Right lobe of liver (tissue), 6 donors: ENCODE results near the gene RPL28. TPM values are rescaled to one million over a fixed set of nuclear protein-coding genes. Genes with fewer than 3 reads are reported as not detected.

Experiments
- ATAC-seq, 4 donors: fragments of 200-7000 bp; cut with Tn5 transposase; one replicate each; pipeline ENCODE4 v1.9.1; 2020; ENCODE audit warnings: mild to moderate bottlenecking in 4 of 4, moderate library complexity in 4 of 4
- DNase-seq, 3 donors: peaks; one replicate each; pipeline ENCODE4 v3.0.0-alpha.2; 2020
- H3K27ac ChIP-seq, 3 donors: fragments of 200-600 bp; one replicate each; pipeline ENCODE4 v1.8.0; 2022
- H3K27me3 ChIP-seq, 2 donors: fragments of 200-600 bp; one replicate each; pipeline ENCODE4 v1.8.0; 2022
- H3K36me3 ChIP-seq, 4 donors: fragments of 200-600 bp; sonication (generic) in 1 of 4; one replicate each; pipeline versions ENCODE4 v1.5.1 to v1.8.0; 2017 to 2022; ENCODE audit warnings: control low read depth in 1 of 4
- H3K4me1 ChIP-seq, 4 donors: fragments of 200-600 bp; sonication (generic) in 1 of 4; one replicate each; pipeline versions ENCODE4 v1.5.1 to v1.8.0; 2017 to 2022; ENCODE audit warnings: control low read depth in 1 of 4
- H3K4me3 ChIP-seq, 3 donors: fragments of 200-600 bp; one replicate each; pipeline ENCODE4 v1.8.0; 2022
- H3K9me3 ChIP-seq, 4 donors: fragments of 200-600 bp; sonication (generic) in 1 of 4; one replicate each; pipeline versions ENCODE4 v1.5.1 to v1.8.0; 2017 to 2022; ENCODE audit warnings: control low read depth in 1 of 4
- POLR2A ChIP-seq: fragments of 450-650 bp; IDR thresholded peaks from one replicate; pipeline ENCODE4 v1.6.1; 2017; ENCODE audit warnings: antibody characterized with exemption, mild to moderate bottlenecking
- WGBS: methylation state at CpG from one replicate; pipeline ENCODE4 v1.1.6; 2018; ENCODE audit warnings: low coverage, low lambda C conversion rate; ENCODE audit not compliant: insufficient coverage; ENCODE audit errors: missing lambda C conversion rate; 5-methylcytosine and 5-hydroxymethylcytosine counted together
- intact Hi-C, 2 donors: fragments of 100-400 bp; cut with DNase I; formaldehyde crosslinking; loops; one replicate each; pipeline versions ENCODE4 v1.11.2 to v1.14.1; 2022
- total RNA-seq, 6 experiments: library from RNA; depleted of rRNA in 2 of 6; stranded (reverse); fragments of >200 nt in 2 of 6; fragmentation: NEBNext Ultra II Directional in 3 of 6; extraction: Animal tissue kit (Norgen Biotek cat#: 25700) in 3 of 6; gene quantifications; one replicate each; pipeline versions ENCODE4 v1.1.0 to v1.2.4, GENCODE V29; 2016 to 2023
- TF ChIP-seq, protein P1 (sequence below), 4 donors: fragments of 200-600 bp in 3 of 4; fragments of 450-650 bp in 1 of 4; IDR thresholded peaks; one replicate each; pipeline versions ENCODE4 v1.5.1 to v1.8.0; 2016 to 2022; ENCODE audit warnings: antibody characterized with exemption in 4 of 4, mild to moderate bottlenecking in 2 of 4
- donor health status: DM: no; HTN: yes; CAD: no.
- donor health status: DM: no; HTN: no; CAD: no.
- donor health status: DM: no; HTN: no; CAD: no.
- donor health status: DM: no; HTN: yes; CAD: no.
- donor health status: DM: no; HTN: yes; CAD: no.

The RPL28 gene
- total RNA-seq, 6 experiments from 2014 or later: 305 to 530 (median 455) TPM

- 83% methylated on average over 3 of the region's 9 CpGs for WGBS
- no peak overlapping the region for H3K4me3 ChIP-seq
Measured at GRCh38 chr19:55344444-55344843, 41.3 kb upstream of the RPL28 start.

GRCh38 chr19:55345101-55345817 is 40.5 kb upstream of the RPL28 start:
- Histone ChIP-seq H3K36me3 (no peaks in the 10 kb centered on the region), H3K27me3 (no peaks in the 10 kb centered on the region), H3K27ac (no peak overlapping the region), H3K4me1 (peaks cover 0 to 6% (median under 1%) of the 10 kb centered on the region in 4 donors), H3K9me3 (no peaks in the 10 kb centered on the region), H3K4me3 (no peak overlapping the region)
- ATAC-seq (no peak), DNase-seq (peak in 1 of 3 donors; percentile 11)
- TF ChIP-seq, protein P1, sequence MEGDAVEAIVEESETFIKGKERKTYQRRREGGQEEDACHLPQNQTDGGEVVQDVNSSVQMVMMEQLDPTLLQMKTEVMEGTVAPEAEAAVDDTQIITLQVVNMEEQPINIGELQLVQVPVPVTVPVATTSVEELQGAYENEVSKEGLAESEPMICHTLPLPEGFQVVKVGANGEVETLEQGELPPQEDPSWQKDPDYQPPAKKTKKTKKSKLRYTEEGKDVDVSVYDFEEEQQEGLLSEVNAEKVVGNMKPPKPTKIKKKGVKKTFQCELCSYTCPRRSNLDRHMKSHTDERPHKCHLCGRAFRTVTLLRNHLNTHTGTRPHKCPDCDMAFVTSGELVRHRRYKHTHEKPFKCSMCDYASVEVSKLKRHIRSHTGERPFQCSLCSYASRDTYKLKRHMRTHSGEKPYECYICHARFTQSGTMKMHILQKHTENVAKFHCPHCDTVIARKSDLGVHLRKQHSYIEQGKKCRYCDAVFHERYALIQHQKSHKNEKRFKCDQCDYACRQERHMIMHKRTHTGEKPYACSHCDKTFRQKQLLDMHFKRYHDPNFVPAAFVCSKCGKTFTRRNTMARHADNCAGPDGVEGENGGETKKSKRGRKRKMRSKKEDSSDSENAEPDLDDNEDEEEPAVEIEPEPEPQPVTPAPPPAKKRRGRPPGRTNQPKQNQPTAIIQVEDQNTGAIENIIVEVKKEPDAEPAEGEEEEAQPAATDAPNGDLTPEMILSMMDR (IDR thresholded peaks at IDR 0.05): no peak
- TF ChIP-seq POLR2A: no peak
- 53% methylated on average over 3 of the region's 22 CpGs for WGBS
- intact Hi-C loops: no loop called here

More at GRCh38 chr19:55344444-55344843, 41.3 kb upstream of the RPL28 start:
- H3K9me3 ChIP-seq: no peaks in the 10 kb centered on the region
- ATAC-seq: no peak
- no peak for TF ChIP-seq POLR2A
- TF ChIP-seq, protein P1 (IDR thresholded peaks at IDR 0.05): no peak
- peak in 1 of 3 donors; percentile 22 for DNase-seq
- no peaks in the 10 kb centered on the region for H3K27me3 ChIP-seq
- no peaks in the 10 kb centered on the region for H3K36me3 ChIP-seq
- no peak overlapping the region for H3K27ac ChIP-seq
- H3K4me1 ChIP-seq: peaks cover 0 to 7% (median under 1%) of the 10 kb centered on the region in 4 donors
- intact Hi-C loops: no loop called here

GRCh38 chr19:55345818-55346724 is 39.7 kb upstream of the RPL28 start:
- intact Hi-C loops: no loop called here
- H3K27me3 ChIP-seq: no peaks in the 10 kb centered on the region
- peak in 1 of 3 donors; percentile 62 for DNase-seq
- no peak overlapping the region for H3K27ac ChIP-seq
- TF ChIP-seq, protein P1 (IDR thresholded peaks at IDR 0.05): no peak
- no peak for TF ChIP-seq POLR2A
- WGBS: 96% methylated on average over 5 of the region's 43 CpGs
- ATAC-seq: peak in 2 of 4 donors; percentile 5 to 46
- no peak overlapping the region for H3K4me3 ChIP-seq
- H3K36me3 ChIP-seq: no peaks in the 10 kb centered on the region
- H3K9me3 ChIP-seq: no peaks in the 10 kb centered on the region
- H3K4me1 ChIP-seq: no peaks in the 10 kb centered on the region

- no peak for TF ChIP-seq POLR2A
- TF ChIP-seq, protein P1 (IDR thresholded peaks at IDR 0.05): no peak
- no peak overlapping the region for H3K27ac ChIP-seq
- H3K4me1 ChIP-seq: no peaks in the 10 kb centered on the region
- H3K27me3 ChIP-seq: no peaks in the 10 kb centered on the region
- H3K9me3 ChIP-seq: no peaks in the 10 kb centered on the region
- ATAC-seq: no peak
- no peaks in the 10 kb centered on the region for H3K36me3 ChIP-seq
- peak in 1 of 3 donors; percentile 12 for DNase-seq
- 90% methylated on average over 8 of the region's 41 CpGs for WGBS
- intact Hi-C loops: no loop called here
- no peak overlapping the region for H3K4me3 ChIP-seq
Measured at GRCh38 chr19:55346725-55347441, 38.8 kb upstream of the RPL28 start.
